GM21825 (cell line): ENCODE results near the gene LRTM1.

ENCODE experiments used
- ATAC-seq: cut with Tn5 transposase; IDR thresholded peaks from one replicate; pipeline ENCODE4 v1.9.1; 2021; ENCODE audit warnings: mild to moderate bottlenecking, moderate library complexity; ENCODE audit not compliant: unreplicated experiment

Gene LRTM1

DNA sequence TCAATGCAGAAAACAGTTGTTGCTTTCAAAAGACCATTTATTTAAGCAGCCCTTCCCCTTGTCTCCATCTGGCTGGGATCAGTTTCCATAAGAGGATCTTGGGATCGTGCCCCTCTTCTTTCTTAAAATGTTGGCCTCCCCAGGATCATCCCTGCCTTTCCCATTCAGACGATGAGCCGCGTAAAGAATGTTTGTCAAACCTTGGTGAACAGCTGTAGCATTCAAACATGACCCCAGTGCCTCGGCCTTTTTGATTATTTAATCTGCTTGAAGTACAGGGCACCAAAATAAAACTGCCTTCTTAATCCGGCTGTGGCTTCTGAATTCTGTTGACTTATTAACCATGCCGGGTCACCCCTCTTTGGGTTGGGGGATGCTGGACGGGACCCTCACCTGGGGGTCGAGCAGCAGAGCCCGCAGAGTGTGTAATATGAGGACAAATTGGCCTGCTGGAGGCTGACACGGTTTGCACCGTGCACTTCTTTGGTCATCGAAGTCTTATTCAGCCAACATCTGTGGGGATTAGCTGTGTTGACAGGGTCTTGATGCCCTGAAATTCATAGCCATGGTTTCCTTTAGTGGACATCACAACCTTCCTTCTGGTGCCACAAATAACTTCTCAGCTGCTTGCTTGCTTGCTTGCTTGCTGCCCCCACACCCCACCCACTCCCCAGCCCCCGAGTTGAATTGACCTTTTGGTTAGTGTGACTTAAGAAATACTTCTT lies at the start of gene LRTM1:
TSS of gene LRTM1 (minus strand) at position 14 of the 725 bp plus-strand sequence. CDS start 148 bp downstream, outside the sequence.
- no peak for ATAC-seq

DNA sequence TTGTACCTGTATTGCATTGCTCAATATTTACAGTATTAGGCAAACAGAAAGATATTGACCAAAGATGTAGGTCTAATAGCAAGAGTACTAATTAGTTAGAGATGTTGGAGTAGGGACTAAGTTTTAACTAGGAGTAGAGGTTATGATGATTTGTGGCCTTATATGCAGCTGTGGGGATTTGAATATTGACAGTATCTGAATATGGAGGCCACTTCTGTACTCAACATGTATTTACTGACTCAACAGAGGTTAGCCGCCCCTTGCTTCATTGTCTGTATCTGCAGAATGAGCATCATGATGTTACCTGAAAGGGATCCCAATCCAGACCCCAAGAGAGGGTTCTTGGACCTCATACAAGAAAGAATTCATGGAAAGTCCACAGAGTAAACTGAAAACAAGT lies 49.6 kb upstream of the LRTM1 start:
- no peak for ATAC-seq

DNA sequence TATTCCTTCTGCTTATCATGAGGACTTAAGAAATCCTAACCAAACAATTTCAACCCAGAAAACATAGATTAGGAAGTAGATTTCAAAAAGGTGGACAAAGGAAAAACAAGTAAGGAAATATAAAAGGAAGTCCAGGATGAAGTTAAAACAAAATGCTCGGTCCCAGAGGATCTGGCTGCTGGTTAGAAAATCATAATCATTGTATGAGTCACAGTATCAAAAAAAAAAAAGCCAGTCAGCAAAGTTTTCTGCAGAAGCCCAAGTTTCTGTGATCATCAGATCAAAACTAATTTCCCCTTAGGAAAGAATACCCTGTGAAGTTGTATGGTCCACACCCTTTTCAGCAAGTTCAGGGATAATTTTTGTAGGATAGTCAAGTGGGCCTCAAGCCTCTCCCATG lies 43.0 kb upstream of the LRTM1 start:
- no peak for ATAC-seq

DNA sequence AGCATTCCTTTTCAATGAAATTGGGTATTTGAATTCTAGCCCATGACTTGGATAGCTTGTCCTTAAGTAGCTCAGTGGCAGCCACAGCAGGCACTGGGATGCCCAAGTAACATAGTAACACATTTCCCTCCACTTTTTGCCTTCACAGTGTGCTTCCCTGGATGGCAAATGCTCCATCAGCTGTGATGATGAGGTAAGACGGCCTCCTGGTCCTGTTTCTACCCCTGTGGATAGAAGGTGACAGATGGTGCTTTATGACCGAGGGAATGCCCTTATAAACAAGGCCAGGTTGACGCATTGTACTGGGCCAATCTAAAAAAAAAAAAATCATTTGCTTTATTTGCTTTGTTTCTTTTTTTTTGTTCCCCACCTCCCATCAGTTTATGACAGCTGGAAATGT lies 41.8 kb upstream of the LRTM1 start:
- no peak for ATAC-seq

DNA sequence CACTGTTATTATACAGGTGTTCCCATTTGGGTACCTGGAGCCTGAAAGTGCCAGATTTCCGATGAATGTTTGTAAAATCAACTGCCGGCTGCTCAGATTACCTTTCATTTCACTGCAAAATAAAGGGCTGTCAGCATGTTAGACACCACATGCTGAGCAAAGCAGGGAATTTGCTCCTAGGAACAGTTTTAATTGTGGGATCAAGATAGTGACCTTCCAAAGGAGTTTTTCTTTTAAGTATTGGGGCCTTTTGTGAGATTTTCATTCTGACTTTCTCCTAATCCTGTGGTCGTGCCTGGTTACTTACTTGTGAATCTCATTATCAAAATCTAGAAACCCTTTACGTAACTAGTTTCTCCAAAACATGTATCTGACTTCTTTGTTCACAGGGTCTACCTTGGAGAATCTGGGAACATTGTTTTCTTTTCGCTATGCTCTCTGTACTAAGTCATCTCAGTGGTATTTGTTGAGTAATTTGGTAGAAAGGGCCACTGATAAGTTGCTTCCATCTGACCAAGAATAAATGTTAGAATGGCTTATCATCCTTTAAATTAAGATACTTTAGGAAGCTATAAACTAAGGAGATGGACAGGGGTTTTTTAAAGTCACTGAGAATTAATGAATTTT lies 40.8 kb upstream of the LRTM1 start:
- ATAC-seq = no peak

DNA sequence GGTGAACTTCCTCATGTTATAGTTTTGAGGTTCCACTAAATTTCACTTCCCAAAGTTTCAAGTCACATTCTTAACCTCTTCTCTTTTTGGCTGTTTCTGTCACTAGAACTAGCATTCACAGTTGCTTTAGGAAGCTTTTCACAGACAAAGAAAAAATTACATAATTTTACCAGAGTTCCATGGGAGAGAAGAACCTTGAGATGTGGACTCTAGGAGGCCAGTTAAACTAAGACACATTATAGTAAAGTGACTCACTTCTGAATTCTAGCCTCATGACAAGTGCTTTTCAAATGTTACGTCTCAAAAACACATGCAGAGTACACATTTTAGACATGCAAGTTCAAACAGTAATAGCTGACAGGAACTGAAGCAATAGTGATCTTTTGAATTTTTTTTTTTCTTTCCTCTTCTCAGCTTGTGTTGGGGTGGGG lies 39.9 kb upstream of the LRTM1 start:
- no peak for ATAC-seq

DNA sequence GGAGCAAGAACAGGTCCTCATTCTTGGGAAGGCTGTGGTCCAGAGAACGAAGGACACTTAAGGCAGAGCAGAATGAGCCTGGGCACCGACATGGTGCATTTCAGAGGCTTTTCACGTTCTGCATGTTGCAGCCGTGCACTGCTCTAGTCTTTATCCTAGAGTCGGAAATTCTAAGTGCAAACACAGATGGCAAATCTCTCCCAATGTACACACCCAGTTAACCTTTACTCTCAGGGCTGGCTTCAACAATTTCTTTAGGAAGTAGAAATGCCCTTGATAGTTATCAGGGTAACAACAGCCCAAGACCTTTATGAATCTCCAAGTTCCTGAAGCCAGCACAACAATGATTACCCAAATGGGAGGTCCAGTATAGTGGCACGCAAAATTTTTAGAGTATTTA lies 39.1 kb upstream of the LRTM1 start:
- ATAC-seq = no peak

DNA sequence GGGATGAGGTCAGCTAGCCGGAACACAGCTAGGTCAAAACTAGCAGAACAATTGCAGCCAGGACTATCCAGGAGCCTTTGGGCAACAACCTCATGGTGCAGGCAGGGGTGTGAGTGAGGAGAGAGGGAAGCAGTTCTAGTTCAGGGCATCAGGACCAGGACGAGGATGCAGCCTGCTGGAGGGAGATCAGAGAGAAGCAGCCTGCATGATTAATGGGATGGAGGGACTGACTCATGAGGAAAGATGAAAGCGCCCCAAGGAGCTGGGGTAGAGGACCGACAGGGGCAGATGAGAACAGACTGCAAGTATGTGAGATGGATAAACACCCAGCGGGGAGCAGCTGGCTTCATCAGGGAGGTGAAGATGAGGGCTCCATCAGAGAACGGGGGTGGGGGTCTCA lies 37.9 kb upstream of the LRTM1 start:
- no peak for ATAC-seq

DNA sequence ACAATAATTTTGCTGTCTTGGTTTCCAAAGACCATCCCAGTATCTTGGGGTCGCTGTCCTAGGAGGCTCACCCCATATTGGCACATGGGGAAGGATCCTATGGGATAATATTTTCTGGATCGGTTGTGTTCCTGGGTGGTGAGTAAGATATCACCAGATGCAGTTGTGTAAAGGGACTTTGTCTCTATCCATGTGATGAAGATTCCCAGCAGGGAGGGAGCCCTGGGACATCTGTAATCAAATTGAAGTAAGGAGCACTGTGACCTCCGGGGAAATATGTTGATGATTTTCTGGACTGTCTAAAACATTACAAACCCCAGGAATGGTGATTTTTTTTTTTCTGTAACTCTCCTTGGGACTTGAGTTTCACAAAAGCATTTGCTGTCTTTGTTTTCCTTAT lies 36.2 kb upstream of the LRTM1 start:
- no peak for ATAC-seq

DNA sequence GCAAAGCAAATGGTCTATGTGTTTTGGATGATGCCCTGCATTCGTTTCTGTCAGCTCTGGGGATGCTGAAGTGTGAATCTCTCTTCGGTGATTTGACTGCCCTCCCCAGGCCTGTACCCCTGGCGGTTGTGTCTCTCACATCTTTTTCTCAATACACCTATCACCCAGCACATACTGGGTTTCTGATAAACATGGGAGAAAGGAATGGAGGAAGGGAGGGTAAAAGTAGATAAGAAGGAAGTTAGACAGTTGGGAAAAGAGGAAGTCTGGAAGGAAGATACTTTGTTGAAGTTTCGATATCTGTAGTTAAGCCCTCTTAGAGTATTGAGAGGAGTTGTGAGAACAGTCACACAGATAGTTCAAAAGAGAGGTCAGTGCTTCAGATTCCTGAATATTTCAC lies 35.8 kb upstream of the LRTM1 start:
- no peak for ATAC-seq

DNA sequence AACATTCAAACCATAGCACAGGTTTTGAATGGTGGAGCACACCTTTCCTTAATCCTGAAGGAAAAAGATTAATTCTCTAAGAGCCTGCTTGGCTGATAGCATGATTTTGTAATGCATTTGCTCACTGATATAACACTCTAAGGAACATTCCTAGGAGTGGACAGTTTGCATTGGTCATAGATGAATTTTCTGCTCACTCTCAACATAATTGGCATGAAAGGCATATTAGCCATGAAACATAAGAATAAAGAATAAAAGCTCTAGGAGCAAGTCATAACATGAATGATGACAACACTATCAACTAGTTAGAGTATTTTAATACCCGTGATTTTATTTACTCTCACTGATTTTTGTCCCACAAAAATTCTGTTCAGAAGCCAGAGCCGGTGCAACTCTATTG lies 34.3 kb upstream of the LRTM1 start:
- no peak for ATAC-seq

DNA sequence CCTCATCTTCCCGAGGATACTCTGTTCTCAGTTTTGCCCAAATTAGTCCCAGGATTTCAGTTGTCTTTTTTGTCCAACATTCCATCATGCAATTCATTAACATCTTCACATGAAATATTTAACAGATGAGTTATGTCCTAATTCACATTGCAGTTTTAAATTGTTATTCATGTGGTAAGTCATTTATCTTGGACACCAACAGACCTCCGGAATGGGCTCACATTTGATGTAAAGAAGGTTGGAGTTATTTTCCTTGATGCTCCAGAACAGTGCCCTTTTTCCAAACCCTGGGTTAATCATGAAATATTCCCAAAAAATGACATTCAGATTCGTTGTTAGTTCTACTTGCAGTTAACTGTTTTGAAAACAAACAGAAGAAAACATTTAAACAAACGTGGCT lies 32.8 kb upstream of the LRTM1 start:
- ATAC-seq = no peak

DNA sequence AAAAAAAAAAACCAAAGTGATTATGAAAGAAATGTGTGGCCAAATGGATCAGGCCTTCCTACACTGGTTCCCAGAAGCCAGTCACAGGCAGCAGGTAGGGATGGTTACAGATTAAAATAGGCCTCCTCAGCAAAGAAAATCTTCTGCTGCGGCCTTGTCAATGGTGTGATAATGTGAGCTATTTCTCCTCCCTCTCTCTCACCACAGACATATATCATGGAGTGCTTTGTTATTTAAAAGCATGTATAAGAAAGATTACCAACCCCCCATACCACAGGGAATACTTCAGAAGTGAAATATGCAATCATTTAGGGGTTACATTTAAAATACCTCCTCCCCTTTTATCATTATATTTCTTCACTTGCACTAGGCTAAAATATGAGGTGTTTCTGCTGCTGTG lies 32.2 kb upstream of the LRTM1 start:
- ATAC-seq = no peak

DNA sequence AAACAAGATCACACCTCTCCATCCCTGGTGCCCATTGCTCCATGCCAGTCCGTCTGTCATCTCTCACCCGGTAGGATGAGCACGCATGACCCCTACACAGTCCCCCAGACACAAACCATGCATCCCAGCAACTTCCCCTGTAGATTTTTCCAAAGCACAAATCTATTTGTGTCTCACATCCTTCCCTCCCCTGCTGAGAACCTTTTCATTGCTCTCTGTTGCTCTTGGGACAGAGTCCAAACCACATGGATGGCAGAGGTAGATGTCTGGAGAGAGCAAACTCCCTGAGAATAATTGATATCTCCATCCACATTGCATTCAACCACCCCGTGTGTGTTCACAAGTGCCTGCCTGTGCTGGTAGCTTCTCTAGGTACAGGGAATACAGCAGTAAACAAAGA lies 29.9 kb upstream of the LRTM1 start:
- ATAC-seq = no peak

DNA sequence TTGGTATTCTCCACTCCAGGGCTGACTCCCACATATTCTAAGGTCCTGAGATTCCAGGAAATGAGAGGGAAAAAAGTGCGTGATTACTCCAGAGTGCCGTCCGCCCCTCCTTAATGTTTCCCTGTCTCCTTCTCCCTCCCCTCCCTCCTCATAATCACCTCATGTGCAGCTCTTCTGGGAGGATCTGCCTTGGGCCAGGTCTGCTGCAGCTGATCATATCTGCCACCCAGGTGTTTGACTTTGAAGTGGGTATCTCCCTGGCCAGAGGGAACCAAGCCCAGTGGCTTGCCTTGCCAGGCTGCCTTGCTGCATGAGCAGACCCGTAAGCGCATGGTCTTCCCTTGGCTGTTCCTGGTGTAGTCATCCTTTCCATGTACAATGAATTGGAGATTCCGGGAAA lies 28.1 kb upstream of the LRTM1 start:
- no peak for ATAC-seq

DNA sequence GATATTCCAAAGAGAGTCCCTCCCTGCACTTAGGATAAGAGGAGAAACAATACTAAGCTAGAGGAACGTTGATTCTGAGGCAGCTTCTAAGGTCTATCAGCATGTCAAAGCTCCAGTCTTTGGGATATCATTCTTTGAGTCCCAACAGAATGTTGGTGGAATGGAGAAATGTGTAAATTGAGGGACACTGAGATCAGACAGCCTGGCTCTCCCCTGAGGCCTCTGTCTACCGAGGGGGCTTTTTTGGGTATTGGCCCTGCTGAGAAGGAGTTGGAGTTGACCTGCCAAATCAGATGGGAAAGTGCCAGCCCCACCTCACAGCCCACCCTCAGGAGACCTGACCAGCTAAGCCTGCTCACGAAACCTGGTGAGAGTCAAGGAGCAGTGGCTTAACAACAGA lies 27.6 kb upstream of the LRTM1 start:
- no peak for ATAC-seq

DNA sequence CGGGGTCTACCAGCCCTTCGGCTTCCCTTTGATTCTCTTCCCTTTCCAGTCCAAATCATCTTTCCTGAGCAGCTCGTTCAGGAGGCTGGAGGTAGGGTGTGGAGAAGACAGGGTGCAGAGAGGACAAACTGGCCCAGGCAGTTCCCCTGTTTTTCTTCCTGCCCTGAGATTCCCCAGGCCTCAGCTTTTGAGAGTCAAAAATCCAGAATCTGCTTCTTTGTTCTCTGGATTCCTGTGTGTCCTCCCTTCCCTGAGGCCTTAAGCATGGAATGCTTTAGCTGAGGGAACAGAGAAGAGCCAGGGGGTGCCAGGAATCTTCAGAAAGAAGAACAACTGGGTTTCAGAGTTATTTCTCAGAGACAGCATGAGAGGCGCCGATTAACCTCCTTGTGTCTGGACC lies 26.7 kb upstream of the LRTM1 start:
- no peak for ATAC-seq

DNA sequence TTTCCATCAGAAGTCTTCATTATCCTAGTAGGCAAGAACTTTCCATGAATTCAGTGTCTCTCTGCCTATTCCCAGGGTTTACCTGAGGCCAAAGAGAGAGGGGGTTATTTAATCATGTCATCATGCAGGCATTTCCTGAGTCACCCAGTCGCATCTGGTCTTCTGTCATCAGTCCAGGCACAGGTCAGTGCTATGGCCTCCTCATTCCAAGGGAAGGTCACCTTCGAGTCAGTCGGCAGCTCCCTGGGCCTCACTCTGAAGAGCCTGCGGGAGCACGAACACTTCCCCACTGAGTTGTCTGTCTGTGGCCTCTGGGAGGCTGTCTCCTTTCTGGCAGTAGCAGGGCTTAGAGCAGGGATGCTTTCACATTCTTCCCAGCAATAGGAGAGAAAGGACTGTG lies 26.2 kb upstream of the LRTM1 start:
- no peak for ATAC-seq

DNA sequence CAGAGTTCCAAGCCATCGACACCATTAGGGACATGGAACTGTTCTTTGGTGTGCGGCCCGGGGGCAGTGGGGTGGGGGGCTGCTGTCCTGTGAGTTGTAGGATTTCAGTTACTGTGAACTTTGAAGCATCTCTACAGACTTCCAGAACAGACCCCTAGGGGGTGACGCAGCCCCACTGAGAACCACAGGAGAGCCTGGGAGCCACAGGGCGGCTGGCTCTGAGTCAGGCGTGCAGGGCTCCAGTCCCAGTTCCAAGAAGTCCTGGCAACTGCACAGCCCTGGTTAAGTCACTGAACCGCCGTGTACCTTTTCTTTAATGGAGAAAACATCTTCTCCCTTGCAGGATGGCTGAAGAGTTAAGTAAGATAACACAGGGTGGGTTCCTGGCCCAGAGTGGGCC lies 23.5 kb upstream of the LRTM1 start:
- ATAC-seq = no peak

DNA sequence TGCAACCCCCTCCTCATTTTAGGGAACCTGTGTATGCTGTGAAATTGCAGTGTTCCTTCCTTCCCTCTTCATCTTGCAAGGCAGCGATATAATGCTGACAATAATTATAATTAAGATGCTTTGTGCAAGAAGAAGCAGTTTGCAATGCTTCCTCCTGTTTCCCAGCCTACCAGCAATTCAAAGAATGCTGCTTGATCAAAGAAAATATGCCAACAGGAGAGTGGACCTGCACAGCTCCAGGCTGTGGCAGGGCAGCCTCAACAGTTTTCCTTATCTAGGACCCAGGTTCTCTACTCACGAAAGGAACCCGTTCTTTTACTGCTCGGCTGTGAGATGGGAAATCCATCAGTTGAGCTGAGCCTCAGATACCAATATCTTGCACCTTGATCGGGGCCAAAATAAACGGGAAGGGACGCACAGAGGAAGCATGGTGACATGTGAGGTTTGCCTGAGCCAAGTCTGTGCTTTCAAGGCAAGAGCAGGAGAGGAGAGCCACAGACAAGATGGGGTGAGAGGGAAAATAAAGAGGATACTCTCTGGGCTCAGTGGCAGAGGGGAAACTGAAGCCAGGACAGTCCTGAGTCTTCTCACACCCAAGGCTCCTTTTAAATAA lies 22.6 kb upstream of the LRTM1 start:
- ATAC-seq = no peak

DNA sequence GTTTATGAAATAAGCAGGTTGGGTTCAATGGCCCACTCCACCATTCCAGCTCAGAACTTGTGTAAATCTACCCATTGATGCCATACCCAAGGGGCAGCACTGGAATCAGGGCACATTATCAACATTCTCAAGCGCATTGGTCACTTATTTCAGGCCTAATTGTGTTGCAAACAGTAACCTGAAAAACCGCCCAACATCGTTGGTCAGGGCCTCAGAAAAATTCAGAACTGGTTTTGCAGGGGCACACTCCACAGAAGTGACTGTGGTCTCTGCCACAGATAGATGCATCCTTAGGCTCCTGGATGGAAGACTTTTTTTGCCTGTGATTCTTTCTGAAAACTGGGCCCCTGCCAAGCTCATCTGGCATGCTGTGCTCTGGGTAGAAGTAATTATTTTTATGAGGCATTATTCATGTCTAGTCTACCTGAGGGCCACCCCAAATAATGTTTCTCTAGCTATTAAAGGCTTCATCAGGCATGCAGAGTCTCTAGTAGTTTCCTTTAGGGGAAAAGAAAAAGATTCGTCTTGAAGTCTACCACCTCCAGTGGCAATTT lies 21.7 kb upstream of the LRTM1 start:
- ATAC-seq = no peak

DNA sequence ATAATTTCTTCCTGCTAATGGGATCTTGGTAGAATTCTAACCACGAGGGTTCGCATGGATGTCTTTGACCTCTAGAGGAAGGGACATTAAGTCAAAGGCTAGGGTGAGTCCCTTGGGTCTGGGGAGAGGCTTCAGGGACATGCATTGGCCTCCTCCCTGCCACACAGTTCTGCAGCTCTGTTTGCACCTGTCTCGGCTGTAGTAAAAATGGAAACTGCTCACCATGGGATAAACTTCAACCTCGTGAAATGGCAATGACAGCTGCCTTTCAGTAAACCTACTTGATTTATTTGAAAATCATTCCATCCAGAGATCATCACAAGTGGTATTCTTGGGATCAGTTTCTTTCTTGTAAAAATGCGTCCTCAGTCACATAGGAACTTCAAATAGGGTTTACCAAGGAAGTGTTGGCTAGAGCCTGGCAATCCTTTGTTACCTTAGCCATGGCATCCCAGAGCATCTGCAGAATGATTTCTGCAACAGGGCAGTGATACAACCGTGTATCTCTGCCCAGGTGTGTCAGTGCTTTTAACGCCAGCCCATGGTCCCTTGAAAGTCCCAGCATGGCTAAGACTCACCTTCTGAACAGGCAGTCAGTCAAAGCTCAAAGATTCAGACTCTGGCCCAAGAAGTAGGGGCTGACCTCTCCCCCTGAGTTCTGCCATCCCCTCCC lies 14.0 kb upstream of the LRTM1 start:
- ATAC-seq = no peak
